Left ventricle myocardium inferior (tissue), 1 donor: ENCODE data around the gene SETBP1. TPM values are rescaled to one million over a fixed set of nuclear protein-coding genes. Genes with fewer than 3 reads are reported as not detected.

ENCODE experiments used
- DNase-seq: peaks from one replicate; pipeline ENCODE4 v3.0.0-alpha.2; 2020
- H3K27ac ChIP-seq: fragments of 200-600 bp; replicated peaks from 2 replicates; pipeline ENCODE4 v1.8.0; 2021
- H3K27me3 ChIP-seq: fragments of 200-600 bp; 2 replicates; pipeline ENCODE4 v1.8.0; 2021; ENCODE audit warnings: low read depth
- H3K36me3 ChIP-seq: fragments of 200-600 bp; 2 replicates; pipeline ENCODE4 v1.8.0; 2021
- H3K4me1 ChIP-seq: fragments of 200-600 bp; 2 replicates; pipeline ENCODE4 v1.8.0; 2021
- H3K4me3 ChIP-seq: fragments of 200-600 bp; 2 replicates; pipeline ENCODE4 v1.8.0; 2021; ENCODE audit warnings: mild to moderate bottlenecking, moderate library complexity
- H3K9me3 ChIP-seq: fragments of 200-600 bp; replicated peaks from 2 replicates; pipeline ENCODE4 v1.8.0; 2021
- CTCF ChIP-seq: fragments of 200-600 bp; IDR thresholded peaks from 2 replicates; pipeline ENCODE4 v1.8.0; 2021; ENCODE audit warnings: antibody characterized with exemption, mild to moderate bottlenecking, borderline replicate concordance
- intact Hi-C: fragments of 100-400 bp; cut with micrococcal nuclease; formaldehyde crosslinking; loops from one replicate; pipeline ENCODE4 v1.11.0; 2022
- total RNA-seq: library from RNA; stranded (reverse); fragmentation: NEBNext Ultra II Directional; extraction: Animal tissue kit (Norgen Biotek cat#: 25700); gene quantifications from one replicate; pipeline ENCODE4 v1.2.1, GENCODE V29; 2021
- donor health status: DM: no; HTN: yes; CAD: no; lungs with severe emphysema.

Gene SETBP1
- total RNA-seq, 1 donor from 2014 or later, result 10.3 TPM

GRCh38 chr18:44774191-44774590, 93.5 kb downstream of the SETBP1 start:
- Histone ChIP-seq H3K27me3 (no peaks in the 10 kb centered on the region), H3K9me3 (no peaks in the 10 kb centered on the region), H3K27ac (no peak overlapping the region), H3K36me3 (no peaks in the 10 kb centered on the region), H3K4me1 (peaks cover 63% of the 10 kb centered on the region), H3K4me3 (no peak overlapping the region)
- no peak for DNase-seq
- TF ChIP-seq CTCF, result no peak
- intact Hi-C loops, result no loop called here

GRCh38 chr18:44777457-44778192, 96.9 kb downstream of the SETBP1 start:
- intact Hi-C loops, result no loop called here
- no peaks in the 10 kb centered on the region for H3K27me3 ChIP-seq
- TF ChIP-seq CTCF, result no peak
- peaks cover 50% of the 10 kb centered on the region for H3K4me1 ChIP-seq
- no peak overlapping the region for H3K4me3 ChIP-seq
- H3K36me3 ChIP-seq, result no peaks in the 10 kb centered on the region
- DNase-seq, result peak; percentile 46
- H3K27ac ChIP-seq, result peak overlapping the region; percentile 68
- no peaks in the 10 kb centered on the region for H3K9me3 ChIP-seq

- no peaks in the 10 kb centered on the region for H3K9me3 ChIP-seq
- H3K27me3 ChIP-seq, result no peaks in the 10 kb centered on the region
- H3K27ac ChIP-seq, result peak overlapping the region; percentile 68
- TF ChIP-seq CTCF, result no peak
- H3K4me3 ChIP-seq, result no peak overlapping the region
- no peaks in the 10 kb centered on the region for H3K36me3 ChIP-seq
- H3K4me1 ChIP-seq, result peaks cover 53% of the 10 kb centered on the region
- intact Hi-C loops, result no loop called here
- no peak for DNase-seq
Observed at GRCh38 chr18:44778788-44779187, 98.1 kb downstream of the SETBP1 start.

GRCh38 chr18:44779753-44780292, 99.1 kb downstream of the SETBP1 start:
- no peaks in the 10 kb centered on the region for H3K9me3 ChIP-seq
- H3K36me3 ChIP-seq, result no peaks in the 10 kb centered on the region
- no peak overlapping the region for H3K4me3 ChIP-seq
- no peak for DNase-seq
- intact Hi-C loops, result no loop called here
- H3K27me3 ChIP-seq, result no peaks in the 10 kb centered on the region
- no peak overlapping the region for H3K27ac ChIP-seq
- no peak for TF ChIP-seq CTCF
- peaks cover 53% of the 10 kb centered on the region for H3K4me1 ChIP-seq

GRCh38 chr18:44781886-44782285, 101.2 kb downstream of the SETBP1 start:
- intact Hi-C loops, result no loop called here
- DNase-seq, result no peak
- no peaks in the 10 kb centered on the region for H3K27me3 ChIP-seq
- H3K4me1 ChIP-seq, result peaks cover 51% of the 10 kb centered on the region
- H3K4me3 ChIP-seq, result no peak overlapping the region
- TF ChIP-seq CTCF, result no peak
- H3K36me3 ChIP-seq, result no peaks in the 10 kb centered on the region
- peak overlapping the region; percentile 41 for H3K27ac ChIP-seq
- H3K9me3 ChIP-seq, result no peaks in the 10 kb centered on the region
